Activated naive CD4-positive, alpha-beta T cell treated with anti-CD3 and anti-CD28 coated beads, Interleukin-2, amount 50 U/mL, for 72 hours (primary cell): ENCODE results near the gene RFX2. TPM values are rescaled to one million over a fixed set of nuclear protein-coding genes. Genes with fewer than 3 reads are reported as not detected.
A peak's percentile ranks its signal among the peaks of the same experiment; 100 is the strongest.
"Not testable (repeated sequence)": the region's sequence is repeated elsewhere in the genome, so short reads cannot be mapped to it uniquely, and the experiment has no call there.

Experiments
- ATAC-seq, 2 donors: fragments of 150-1000 bp; cut with Tn5 transposase; 2 replicates each; pipeline ENCODE4 v1.10.0; 2021; ENCODE audit warnings: mild to moderate bottlenecking in 2 of 2, moderate library complexity in 2 of 2
- DNase-seq, 2 donors: peaks; one replicate each; pipeline ENCODE4 v3.0.0; 2021 to 2022; ENCODE audit warnings: low spot score in 2 of 2
- H3K27ac Mint-ChIP-seq, 2 donors: one replicate each; pipeline ENCODE4 v1.8.0; 2022; ENCODE audit warnings: mild to moderate bottlenecking in 2 of 2, mixed read lengths in 2 of 2
- H3K36me3 Mint-ChIP-seq, 2 donors: one replicate each; pipeline ENCODE4 v1.8.0; 2022; ENCODE audit warnings: mixed read lengths in 2 of 2
- H3K9me3 Mint-ChIP-seq, 2 donors: one replicate each; pipeline ENCODE4 v1.8.0; 2022; ENCODE audit warnings: mixed read lengths in 2 of 2
- total RNA-seq, 2 donors: library from RNA; stranded (reverse); gene quantifications; one replicate each; pipeline ENCODE4 v1.2.3, GENCODE V29; 2022

The RFX2 gene
- total RNA-seq, 2 donors from 2014 or later = 11.2 to 13.8 TPM

DNA sequence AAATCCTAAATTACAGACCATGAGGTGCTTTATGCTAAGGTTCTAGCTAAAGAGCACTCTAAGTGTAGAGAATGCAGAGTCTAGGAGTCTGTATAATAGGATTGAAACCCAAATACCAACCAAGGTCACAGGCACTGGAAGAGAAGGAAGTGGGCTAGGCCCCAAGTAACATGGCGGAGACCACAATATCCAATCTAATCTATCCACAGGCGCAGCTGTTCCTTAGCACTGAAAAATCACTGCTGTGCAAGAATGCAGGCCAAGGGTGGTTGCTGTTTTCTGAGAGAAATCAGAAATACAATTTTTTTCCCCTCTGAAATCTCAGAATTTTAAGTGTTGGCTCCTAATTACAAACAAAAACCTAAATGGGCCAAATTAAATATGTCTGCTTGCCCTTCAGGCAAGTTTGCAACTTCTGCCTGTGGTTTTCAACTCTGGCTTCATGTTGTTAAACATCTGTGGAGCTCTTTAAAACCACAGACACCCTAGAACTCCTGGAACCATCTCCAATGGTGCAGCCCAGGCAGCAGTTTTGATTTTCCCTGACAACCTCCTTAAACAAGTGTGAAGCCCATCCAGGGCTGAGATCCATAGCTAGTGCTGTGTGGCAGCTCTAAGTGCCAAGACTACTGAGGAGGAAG lies 138.5 kb downstream of the RFX2 start:
- peaks cover 21 to 25% of the 10 kb centered on the region in 2 donors for H3K36me3 Mint-ChIP-seq
- H3K9me3 Mint-ChIP-seq = no peaks in the 10 kb centered on the region
- ATAC-seq (no peak), DNase-seq (no peak)
- peak overlapping the region in 1 of 2 donors; percentile 39 for H3K27ac Mint-ChIP-seq

DNA sequence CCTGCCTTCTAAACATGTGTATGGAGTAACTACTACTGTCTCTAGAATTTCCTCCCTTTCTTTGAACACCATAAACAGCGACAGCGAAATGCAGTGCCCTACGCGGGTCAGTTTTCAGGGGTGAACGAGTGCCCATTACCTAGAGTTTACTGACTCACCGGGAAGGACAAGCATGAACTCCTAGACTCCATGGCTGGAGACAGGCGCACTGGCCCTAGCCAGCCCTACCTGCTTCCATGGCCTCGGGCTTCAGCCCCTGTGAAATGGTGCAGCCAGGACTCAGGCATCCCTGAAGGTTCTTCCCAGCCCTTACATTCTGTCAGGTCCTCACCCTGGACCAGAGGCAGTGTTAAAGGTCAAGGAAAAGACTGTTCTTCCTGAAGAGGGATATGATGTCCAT lies 140.8 kb downstream of the RFX2 start:
- H3K27ac Mint-ChIP-seq = peak overlapping the region in 1 of 2 donors; percentile 81
- DNase-seq (no peak), ATAC-seq (no peak)
- H3K9me3 Mint-ChIP-seq = no peaks in the 10 kb centered on the region
- peaks cover 8 to 14% of the 10 kb centered on the region in 2 donors for H3K36me3 Mint-ChIP-seq

DNA sequence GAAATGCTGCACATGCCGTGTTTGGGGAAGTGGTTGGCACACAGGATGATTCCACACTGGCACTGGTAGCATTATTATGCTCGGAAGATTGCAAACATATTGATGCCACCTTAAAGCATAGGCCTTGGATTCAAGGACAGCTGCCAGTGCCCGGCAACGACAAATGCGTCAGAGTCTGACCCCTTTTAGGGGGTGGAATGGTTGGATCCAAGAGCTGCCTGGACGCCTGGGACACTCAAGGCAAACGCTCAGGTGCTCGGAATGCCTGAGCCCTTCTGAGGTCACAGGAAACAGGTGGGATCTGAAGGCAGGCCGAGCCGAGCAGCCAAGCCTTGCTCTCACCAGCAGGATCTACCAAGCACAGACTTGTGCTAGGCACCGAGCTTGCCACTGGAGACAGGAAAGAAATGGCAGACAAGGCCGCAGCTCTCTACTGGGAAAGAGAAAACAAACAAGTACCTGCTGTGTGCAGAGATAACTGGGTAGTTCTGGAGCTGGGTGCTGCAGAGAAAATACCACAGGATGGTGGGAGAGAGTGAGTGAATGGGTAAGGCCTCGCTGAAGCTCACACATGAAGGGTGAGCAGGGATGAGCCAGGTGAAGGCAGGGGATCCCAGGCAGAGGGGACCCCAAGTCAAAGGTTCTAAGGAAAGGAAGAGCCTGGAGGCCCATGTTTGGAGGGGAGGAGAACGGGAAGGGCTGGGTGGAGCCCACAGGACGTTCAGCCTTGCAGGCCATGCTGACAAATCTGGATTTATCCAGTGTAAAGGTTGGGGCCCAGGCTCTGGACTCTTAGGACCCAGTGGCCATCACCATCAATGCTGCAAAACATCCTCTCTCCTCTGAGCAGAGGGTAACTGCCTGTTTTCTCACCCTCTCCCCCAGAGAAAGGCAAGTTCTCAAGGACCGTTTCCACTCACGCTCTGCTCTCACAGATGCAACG lies 141.6 kb downstream of the RFX2 start:
- Mint-ChIP-seq H3K9me3 (no peaks in the 10 kb centered on the region), H3K36me3 (peaks cover 8 to 14% of the 10 kb centered on the region in 2 donors), H3K27ac (peak overlapping the region; percentile 81 to 87)
- DNase-seq = no peak
- peak; percentile 11 to 34 for ATAC-seq

DNA sequence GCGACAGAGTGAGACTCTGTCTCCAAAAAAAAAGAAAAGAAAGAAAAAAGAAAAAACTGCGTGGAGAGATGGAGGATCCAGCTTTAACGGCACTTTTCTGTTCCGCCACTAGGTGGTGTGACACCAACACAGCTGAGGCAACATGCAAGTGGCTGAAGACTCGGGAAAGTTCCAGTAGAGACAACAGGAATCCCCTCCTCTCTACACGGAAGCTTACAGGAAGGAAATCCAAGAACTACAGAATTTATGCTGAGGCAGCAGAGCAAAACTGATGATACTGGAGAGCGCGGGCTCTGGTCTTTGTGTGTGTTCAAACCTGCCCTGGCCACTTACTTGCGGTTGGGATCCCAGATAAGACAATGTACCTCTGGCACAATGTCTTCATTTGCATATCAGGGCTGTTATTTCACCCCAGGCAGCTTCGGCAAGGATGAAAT lies 142.3 kb downstream of the RFX2 start:
- Mint-ChIP-seq H3K9me3 (no peaks in the 10 kb centered on the region), H3K27ac (peak overlapping the region; percentile 81 to 87), H3K36me3 (peaks cover 8 to 14% of the 10 kb centered on the region in 2 donors)
- peak; percentile 79 to 80 for ATAC-seq
- peak in 1 of 2 donors; percentile 62 for DNase-seq

DNA sequence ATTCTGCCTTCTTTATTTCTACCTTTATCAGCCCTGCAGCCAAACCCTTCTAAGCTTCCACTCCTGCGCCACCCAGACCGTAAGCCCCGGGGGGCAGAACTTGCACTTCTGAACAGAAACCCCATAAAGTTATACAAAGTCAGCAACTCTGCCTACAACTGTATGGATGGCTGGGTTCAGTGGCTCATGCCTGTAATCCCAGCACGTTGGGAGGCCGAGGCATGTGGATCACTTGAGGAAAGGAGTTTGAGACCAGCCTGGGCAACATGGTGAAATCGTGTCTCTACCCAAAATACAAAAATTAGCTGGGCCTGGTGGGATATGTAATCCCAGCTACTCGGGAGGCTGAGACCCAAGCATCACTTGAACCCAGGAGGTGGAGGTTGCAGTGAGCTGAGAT lies 142.7 kb downstream of the RFX2 start:
- DNase-seq = no peak
- Mint-ChIP-seq H3K9me3 (no peaks in the 10 kb centered on the region), H3K36me3 (peaks cover 5 to 15% of the 10 kb centered on the region in 2 donors), H3K27ac (peak overlapping the region; percentile 74 to 81)
- no peak for ATAC-seq

DNA sequence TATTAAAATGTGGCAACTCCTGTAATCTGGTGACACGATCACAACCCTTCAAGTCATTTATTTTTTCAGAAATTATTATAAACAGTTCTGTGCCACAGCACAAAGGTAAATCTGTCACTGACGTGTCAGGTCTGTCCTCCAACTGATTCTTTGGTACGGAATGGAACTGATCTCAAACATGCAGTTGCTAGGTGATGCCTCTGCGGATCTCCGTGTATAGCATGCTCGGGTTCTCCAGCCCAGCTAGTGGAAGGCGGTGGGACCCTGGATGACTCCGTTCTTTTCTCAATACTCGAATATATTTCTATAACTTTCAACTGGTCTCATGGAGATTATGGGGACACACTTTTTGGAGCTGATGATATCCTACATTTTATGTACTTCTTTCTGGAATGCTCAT lies 143.4 kb downstream of the RFX2 start:
- DNase-seq = no peak
- H3K27ac Mint-ChIP-seq = peak overlapping the region; percentile 74 to 81
- H3K9me3 Mint-ChIP-seq = no peaks in the 10 kb centered on the region
- ATAC-seq = no peak
- H3K36me3 Mint-ChIP-seq = peaks cover 0 to 12% of the 10 kb centered on the region in 2 donors

DNA sequence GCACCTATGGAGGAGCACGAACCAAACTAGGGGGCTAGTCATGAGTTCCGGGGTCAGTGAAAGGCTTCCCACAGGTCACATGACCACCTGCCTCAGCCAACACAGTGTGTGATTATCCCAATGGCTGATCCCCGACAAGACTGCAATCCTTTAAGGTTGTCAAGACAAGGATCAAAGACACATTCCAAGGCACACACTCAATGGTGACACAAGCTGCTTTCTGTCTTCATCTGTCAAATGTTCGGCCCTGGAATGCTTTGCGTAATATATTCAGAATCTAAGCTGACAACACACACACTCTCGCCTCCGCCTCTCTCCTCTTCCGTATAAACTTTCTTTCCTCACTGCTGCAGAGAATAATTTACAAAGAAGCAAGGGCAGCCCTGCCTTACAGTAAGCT lies 144.1 kb downstream of the RFX2 start:
- ATAC-seq (no peak), DNase-seq (no peak)
- peak overlapping the region; percentile 17 to 64 for H3K27ac Mint-ChIP-seq
- no peaks in the 10 kb centered on the region for H3K9me3 Mint-ChIP-seq
- peaks cover 0 to 12% of the 10 kb centered on the region in 2 donors for H3K36me3 Mint-ChIP-seq

DNA sequence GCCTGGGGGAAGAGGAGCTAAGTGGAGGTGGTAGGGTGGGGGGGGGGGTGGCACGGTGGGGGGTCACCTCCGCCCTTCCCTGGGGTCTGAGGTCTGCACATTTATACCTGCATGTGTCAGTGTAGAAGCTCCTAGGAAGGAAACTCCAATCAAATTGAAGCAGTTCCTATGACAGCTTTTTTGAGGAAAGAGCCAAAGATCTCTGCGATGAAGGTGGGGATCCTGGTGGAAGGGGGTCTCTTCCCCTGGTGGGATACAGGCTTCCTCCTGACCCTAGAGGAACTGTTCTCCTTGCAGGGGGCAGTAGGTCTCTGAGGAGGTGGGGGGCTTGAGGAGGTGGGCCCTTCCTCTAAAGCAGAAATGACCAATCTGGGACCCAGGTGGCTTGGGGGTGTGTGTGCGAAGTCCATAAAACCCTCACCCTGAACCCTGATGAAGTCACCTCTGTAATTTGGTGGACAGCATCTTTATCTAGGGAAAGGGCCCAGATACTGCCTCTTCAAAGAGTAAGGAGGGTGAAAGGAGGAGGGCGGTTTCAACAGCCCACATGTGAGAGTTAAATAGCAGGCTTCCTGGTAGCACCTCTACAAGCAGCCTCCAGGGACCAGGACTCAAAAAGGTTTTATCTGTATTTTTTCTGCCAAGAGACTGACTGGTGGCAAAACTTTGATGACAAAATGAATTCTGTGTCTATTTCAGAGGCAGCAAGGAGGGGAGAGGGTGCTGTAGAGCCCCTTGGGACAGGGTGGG lies 145.3 kb downstream of the RFX2 start:
- Mint-ChIP-seq H3K27ac (peak overlapping the region; percentile 84 to 90), H3K36me3 (peaks cover 0 to 12% of the 10 kb centered on the region in 2 donors), H3K9me3 (no peaks in the 10 kb centered on the region)
- DNase-seq (no peak), ATAC-seq (no peak)

DNA sequence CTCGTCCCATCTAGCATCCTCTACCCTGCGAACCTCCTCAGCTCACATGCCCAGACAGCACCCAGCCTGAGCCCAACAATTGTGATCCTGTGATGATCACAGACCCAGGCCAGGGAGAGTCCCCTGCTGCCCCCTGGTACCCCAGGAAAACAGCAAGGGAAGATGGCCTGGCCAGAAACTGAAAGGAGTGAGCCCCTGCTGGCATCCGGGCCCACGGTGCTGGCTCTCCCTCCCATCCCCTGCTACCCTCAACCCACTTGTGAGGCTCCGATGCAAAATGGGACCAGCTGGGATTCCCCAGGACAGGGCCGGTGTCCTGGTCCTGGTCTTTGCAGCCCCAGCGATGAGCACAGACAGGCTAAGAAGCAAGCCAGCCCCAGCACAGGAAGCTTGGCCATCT lies 146.4 kb downstream of the RFX2 start:
- no peak for DNase-seq
- Mint-ChIP-seq H3K27ac (peak overlapping the region; percentile 76 to 90), H3K9me3 (no peaks in the 10 kb centered on the region), H3K36me3 (peaks cover 0 to 12% of the 10 kb centered on the region in 2 donors)
- no peak for ATAC-seq

DNA sequence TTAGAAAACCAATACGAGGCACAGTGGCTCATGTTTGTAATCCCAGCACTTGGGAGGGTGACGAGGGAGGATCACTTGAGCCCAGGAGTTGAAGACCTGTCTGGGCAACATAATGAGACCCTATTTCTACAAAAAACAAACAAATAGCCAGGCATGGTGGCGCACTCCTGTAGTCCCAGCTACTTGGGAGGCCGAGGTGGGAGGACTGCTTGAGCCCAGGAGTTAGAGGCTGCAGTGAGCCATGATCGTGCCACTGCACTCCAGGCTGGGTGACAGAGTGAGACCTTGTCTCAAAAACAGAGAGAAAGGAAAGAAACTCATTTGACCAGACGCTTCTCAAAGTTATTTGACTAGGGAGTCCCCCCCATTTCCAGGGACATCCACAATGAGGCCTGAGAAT lies 147.0 kb downstream of the RFX2 start:
- not testable (repeated sequence) for ATAC-seq, DNase-seq, H3K9me3 Mint-ChIP-seq
- Mint-ChIP-seq H3K36me3 (peaks cover 0 to 12% of the 10 kb centered on the region in 2 donors), H3K27ac (peak overlapping the region; percentile 90 to 93)

DNA sequence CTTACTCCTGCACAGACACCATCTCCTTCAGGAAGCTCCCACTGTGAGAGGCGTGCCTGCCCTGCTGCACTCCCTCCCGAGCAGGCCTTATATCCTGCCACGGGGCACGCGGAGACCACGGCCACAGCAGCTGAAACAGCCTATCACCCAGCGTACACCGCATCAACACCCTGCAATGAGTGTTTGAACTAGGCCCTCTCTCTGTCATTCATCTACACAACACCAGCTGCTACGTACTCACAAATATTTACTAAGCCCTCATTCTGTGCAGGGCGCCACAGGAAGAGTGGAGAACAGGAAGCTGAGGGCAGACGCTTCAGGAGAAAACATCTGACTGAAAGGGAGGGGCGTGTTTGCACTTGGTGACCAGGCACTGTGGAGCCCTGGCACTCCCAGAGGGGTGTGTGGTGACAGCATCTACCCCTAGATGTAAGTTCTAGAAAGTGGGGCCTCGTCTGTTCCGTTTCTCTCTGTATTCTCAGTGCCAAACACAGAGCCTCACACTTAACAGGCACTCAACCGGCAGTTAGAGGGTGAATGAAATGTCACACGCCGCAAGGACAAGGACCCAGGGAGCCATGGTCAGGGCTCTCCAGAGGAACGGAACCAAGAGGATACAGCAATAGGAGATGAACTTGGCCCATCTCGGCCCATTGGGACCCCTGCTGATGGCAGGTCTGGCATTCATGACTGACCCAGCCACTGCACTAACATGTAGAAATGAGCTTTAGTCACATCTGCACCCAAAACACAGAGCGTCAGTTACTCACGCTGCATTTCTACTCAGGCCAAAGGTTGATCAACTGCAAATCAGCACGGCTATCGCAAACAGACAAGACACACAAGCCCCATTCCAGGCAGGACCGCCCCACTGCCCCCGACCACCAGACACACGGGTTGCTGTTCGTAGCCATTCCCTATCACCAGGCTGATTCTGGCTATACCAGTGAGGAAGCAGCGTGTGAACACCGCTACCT lies 148.0 kb downstream of the RFX2 start:
- ATAC-seq = peak; percentile 89 to 91
- DNase-seq = peak in 1 of 2 donors; percentile 54
- Mint-ChIP-seq H3K36me3 (peaks cover 0 to 12% of the 10 kb centered on the region in 2 donors), H3K27ac (peak overlapping the region; percentile 90 to 93), H3K9me3 (no peaks in the 10 kb centered on the region)

DNA sequence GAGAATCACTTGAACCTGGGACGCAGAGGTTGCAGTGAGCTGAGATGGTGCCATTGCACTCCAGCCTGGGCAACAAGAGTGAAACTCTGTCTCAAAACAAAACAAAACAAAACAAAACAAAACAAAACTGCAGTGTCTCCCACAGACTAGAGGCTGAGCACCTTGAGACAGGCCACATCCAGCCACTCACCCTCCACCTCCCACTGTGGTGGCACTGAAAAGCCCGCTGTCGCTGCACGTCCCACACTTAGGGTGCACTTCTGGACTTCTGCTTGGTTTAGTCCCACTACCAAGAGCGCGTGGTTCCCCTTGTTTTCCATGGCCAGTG lies 148.7 kb downstream of the RFX2 start:
- H3K27ac Mint-ChIP-seq = peak overlapping the region; percentile 90 to 93
- peak in 1 of 2 donors; percentile 39 for ATAC-seq
- not testable (repeated sequence) for H3K9me3 Mint-ChIP-seq, DNase-seq, H3K36me3 Mint-ChIP-seq

DNA sequence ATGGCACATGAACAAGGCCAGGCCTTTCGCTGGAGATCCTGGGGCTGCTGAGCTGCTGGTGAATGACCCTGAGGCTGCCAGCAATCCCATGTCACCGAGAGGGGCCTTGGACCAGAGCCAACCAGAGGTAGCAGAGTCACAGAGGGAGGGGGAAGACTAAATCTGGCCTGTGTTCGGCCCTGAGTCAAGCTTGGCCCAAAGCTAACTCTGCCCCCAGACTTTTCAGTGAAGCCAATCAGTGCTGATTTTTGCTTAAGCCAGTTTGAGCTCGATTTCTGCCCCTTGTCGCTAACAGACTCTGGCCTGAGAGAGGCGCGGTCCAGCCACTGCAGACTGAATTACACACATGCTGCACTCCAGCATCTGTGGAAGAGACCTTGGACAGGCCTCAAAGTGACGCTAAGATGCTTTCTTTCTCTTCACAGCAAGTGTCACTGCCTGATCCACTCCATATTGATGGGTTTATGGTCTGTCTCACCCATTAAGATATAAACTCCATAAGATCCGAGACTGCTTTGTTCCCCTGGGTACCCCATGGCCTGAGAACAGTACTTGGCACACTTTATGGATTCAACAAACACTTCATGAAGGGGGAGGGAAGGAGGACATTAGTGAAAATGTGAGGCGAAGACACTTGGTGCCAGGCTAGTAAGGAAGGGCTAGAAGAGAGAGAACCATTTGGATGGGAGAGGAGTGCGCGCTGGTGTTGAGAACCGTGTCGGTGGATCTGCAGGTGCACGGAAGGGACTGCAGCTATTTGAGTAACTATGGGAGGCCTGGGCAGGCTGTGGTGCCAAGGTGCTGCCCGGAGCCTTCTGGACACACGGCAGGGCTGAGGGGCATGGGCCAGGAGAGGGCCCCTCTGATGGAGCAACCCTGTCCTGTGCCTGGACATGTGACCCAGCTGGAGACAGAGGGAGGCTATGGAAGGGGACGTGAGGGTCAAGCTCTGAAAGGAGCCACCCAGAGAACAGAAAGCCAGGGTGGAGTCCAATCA lies 150.0 kb downstream of the RFX2 start:
- Mint-ChIP-seq H3K36me3 (peaks cover 0 to 7% of the 10 kb centered on the region in 2 donors), H3K27ac (peak overlapping the region; percentile 37 to 93), H3K9me3 (no peaks in the 10 kb centered on the region)
- ATAC-seq (no peak), DNase-seq (no peak)

DNA sequence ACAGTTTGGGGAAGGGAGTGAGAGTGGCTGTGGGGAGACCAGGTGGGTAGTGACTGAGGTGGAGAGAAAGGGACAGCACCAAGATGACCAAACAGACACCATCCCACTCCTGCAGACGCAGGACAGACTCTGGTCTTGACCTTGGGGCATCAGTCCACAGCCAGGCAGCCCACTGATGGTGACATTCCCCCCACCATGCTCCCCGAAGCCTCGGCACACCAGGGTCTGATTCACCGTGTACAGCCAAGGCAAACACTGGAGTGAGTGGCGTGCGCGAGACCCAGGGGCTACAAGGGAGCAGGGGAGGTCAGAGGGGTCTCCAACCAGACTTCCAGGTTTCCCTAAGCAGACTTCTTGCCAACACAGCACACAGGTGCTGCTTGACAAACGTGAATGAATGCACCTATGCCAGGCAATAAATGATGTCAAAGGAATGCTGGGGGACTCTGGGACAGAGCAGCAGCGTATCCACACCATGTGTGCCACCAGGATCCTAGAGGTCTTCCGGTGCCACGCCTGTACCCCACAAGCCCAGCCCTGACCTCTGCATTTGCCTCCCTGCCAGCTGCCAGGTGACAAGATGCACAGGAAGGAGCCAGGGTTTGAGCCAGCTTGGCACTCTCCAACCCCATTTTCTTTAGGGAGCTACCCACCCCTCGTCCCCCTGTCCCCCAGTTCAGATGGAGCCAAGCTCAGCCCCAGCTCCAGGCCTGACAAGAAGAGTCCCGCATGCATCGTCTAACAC lies 150.9 kb downstream of the RFX2 start:
- Mint-ChIP-seq H3K36me3 (peaks cover 0 to 9% of the 10 kb centered on the region in 2 donors), H3K27ac (peak overlapping the region; percentile 78 to 79), H3K9me3 (no peaks in the 10 kb centered on the region)
- DNase-seq = no peak
- ATAC-seq = no peak
